ENCODE results near the gene SESN2.

DNA sequence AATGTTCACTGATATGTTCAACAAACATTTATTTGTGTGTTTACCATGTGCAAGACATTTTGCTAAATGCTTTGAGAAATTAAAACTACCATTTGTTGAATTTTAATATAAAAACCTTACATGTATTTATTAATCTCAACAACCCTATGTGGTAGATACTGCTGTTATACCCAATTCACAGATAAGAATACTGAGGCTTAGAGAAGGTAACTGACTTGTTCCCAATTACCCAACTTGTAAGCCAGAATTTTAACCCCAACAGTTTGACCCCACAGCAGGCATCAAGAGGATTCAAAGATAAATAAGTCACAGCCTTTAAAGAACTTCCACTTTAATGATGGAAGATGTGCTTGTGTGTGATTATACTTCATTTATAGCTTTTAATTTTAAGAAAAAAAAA lies 30.2 kb upstream of the SESN2 start:
- TF ChIP-seq EZH2 (IDR thresholded peaks at IDR 0.05; ENCODE audit: insufficient read depth, poor library complexity, severe bottlenecking) (no peak), EZH2phosphoT487 (IDR thresholded peaks at IDR 0.05; ENCODE audit: insufficient read depth, low read depth) (no peak)
